Measurements from ENCODE around the gene HSD11B2. TPM values are rescaled to one million over a fixed set of nuclear protein-coding genes. Genes with fewer than 3 reads are reported as not detected.

Gene HSD11B2
- total RNA-seq, 1 experiment from 2014 or later: 5.3 TPM

GRCh38 chr16:67417333-67418061 is 13.4 kb upstream of the HSD11B2 start:
- POLR2A ChIA-PET (ENCODE audit: unreplicated experiment): interaction anchor here (0.7 kb wide), 1 partner anchor 27 kb away, joined by 3 read pairs; no protein-coding TSS in a partner anchor
- H3K4me3 ChIP-seq: no peak overlapping the region
- no peaks in the 10 kb centered on the region for H3K27me3 ChIP-seq (ENCODE audit: insufficient read depth, low read depth)
- H3K79me2 ChIP-seq (ENCODE audit: low read depth): no peaks in the 10 kb centered on the region
- H3K36me3 ChIP-seq (ENCODE audit: low read depth): no peaks in the 10 kb centered on the region
- H2AFZ ChIP-seq: no peak overlapping the region
- no peak overlapping the region for H3K4me2 ChIP-seq
- no peaks in the 10 kb centered on the region for H3K9me3 ChIP-seq (ENCODE audit: insufficient read depth, low read depth)
- no peak overlapping the region for H3K27ac ChIP-seq
- peaks cover 11% of the 10 kb centered on the region; the same call in 1 of the 2 replicates for H3F3A ChIP-seq (ENCODE audit: insufficient read depth, low read depth)
- intact Hi-C loops (cut with micrococcal nuclease; ENCODE audit: unreplicated experiment): no loop called here
- H3K4me1 ChIP-seq (replicated peaks; ENCODE audit: insufficient read depth): peaks cover 5% of the 10 kb centered on the region
- H4K20me1 ChIP-seq (ENCODE audit: insufficient read depth): no peaks in the 10 kb centered on the region
- BruUV-seq (replicated peaks): no TSS peak
- TF ChIP-seq EZH2 (IDR thresholded peaks at IDR 0.05; ENCODE audit: low read depth) (no peak), CTCF (conservative IDR thresholded peaks at IDR 0.05) (no peak)
- DNase-seq: no peak
- CTCF ChIA-PET: interaction anchor here (0.5 to 1.2 kb wide), 2 partner anchors 11 to 402 kb away, joined by 3 to 9 read pairs; no protein-coding TSS in a partner anchor
- no peaks in the 10 kb centered on the region for H3K9me2 ChIP-seq (ENCODE audit: insufficient read depth)

DNA sequence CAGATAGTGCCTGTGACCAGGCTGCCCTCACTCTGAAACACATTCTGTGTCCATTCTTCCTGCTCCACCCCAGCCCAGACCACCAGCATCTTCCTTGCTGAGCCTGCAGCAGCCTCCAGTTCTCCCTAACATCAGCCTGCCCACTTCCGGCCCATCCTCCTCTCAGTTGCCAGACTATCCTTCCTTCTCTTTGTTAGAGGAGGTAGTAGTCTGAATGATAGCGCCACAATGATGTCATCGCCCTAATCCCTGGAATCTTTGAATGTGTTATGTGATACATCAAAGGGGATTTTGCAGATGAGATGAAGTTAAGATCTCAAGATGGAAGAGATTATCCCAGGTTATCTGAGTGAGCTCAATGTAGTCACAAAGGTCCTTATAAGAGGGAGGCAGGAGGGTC is 11.4 kb upstream of the HSD11B2 start:
- Histone ChIP-seq H2AFZ (no peak overlapping the region), H3K4me1 (replicated peaks; ENCODE audit: insufficient read depth) (peaks cover 5% of the 10 kb centered on the region), H3F3A (ENCODE audit: insufficient read depth, low read depth) (peaks cover 10% of the 10 kb centered on the region; the same call in 1 of the 2 replicates), H3K27me3 (ENCODE audit: insufficient read depth, low read depth) (no peaks in the 10 kb centered on the region), H3K9me3 (ENCODE audit: insufficient read depth, low read depth) (no peaks in the 10 kb centered on the region), H3K79me2 (ENCODE audit: low read depth) (no peaks in the 10 kb centered on the region), H3K4me3 (no peak overlapping the region), H3K4me2 (no peak overlapping the region), H4K20me1 (ENCODE audit: insufficient read depth) (no peaks in the 10 kb centered on the region), H3K36me3 (ENCODE audit: low read depth) (no peaks in the 10 kb centered on the region), H3K27ac (no peak overlapping the region), H3K9me2 (ENCODE audit: insufficient read depth) (no peaks in the 10 kb centered on the region)
- no peak for TF ChIP-seq EZH2 (IDR thresholded peaks at IDR 0.05; ENCODE audit: low read depth)
- TF ChIP-seq CTCF (conservative IDR thresholded peaks at IDR 0.05): no peak
- ChIA-PET CTCF (interaction anchor here (0.6 kb wide), 2 partner anchors 71 to 115 kb away, joined by 5 to 6 read pairs; no protein-coding TSS in a partner anchor), POLR2A (ENCODE audit: unreplicated experiment) (no interaction called here)
- no TSS peak for BruUV-seq (replicated peaks)
- intact Hi-C loops (cut with micrococcal nuclease; ENCODE audit: unreplicated experiment): no loop called here
- DNase-seq: no peak

GRCh38 chr16:67419931-67420330 is 11.0 kb upstream of the HSD11B2 start:
- CTCF ChIA-PET: interaction anchor here (0.6 kb wide), 2 partner anchors 71 to 115 kb away, joined by 5 to 6 read pairs; no protein-coding TSS in a partner anchor

More at GRCh38 chr16:67419931-67420330, 11.0 kb upstream of the HSD11B2 start:
- TF ChIP-seq EZH2 (IDR thresholded peaks at IDR 0.05; ENCODE audit: low read depth) (no peak), CTCF (conservative IDR thresholded peaks at IDR 0.05) (no peak)
- Histone ChIP-seq H3K9me2 (ENCODE audit: insufficient read depth) (no peaks in the 10 kb centered on the region), H3F3A (ENCODE audit: insufficient read depth, low read depth) (peaks cover 6% of the 10 kb centered on the region; the same call in 1 of the 2 replicates), H4K20me1 (ENCODE audit: insufficient read depth) (no peaks in the 10 kb centered on the region), H3K4me1 (replicated peaks; ENCODE audit: insufficient read depth) (peaks cover 5% of the 10 kb centered on the region), H2AFZ (no peak overlapping the region), H3K79me2 (ENCODE audit: low read depth) (no peaks in the 10 kb centered on the region), H3K4me3 (no peak overlapping the region), H3K27ac (no peak overlapping the region), H3K27me3 (ENCODE audit: insufficient read depth, low read depth) (no peaks in the 10 kb centered on the region), H3K9me3 (ENCODE audit: insufficient read depth, low read depth) (no peaks in the 10 kb centered on the region), H3K4me2 (no peak overlapping the region), H3K36me3 (ENCODE audit: low read depth) (no peaks in the 10 kb centered on the region)
- no peak for DNase-seq
- POLR2A ChIA-PET (ENCODE audit: unreplicated experiment): no interaction called here
- intact Hi-C loops (cut with micrococcal nuclease; ENCODE audit: unreplicated experiment): no loop called here
- no TSS peak for BruUV-seq (replicated peaks)

Data from PC-9 (cell line).